ENCODE measurements around the gene AHCYL2. TPM values are rescaled to one million over a fixed set of nuclear protein-coding genes. Genes with fewer than 3 reads are reported as not detected.
A peak's percentile ranks its signal among the peaks of the same experiment; 100 is the strongest.

AHCYL2 gene
- total and polyA plus RNA-seq, 2 of the 8 experiments (the other 6 are each of a cell fraction or from before 2014, with no cell fraction given), result 20.7 to 25.4 TPM

DNA sequence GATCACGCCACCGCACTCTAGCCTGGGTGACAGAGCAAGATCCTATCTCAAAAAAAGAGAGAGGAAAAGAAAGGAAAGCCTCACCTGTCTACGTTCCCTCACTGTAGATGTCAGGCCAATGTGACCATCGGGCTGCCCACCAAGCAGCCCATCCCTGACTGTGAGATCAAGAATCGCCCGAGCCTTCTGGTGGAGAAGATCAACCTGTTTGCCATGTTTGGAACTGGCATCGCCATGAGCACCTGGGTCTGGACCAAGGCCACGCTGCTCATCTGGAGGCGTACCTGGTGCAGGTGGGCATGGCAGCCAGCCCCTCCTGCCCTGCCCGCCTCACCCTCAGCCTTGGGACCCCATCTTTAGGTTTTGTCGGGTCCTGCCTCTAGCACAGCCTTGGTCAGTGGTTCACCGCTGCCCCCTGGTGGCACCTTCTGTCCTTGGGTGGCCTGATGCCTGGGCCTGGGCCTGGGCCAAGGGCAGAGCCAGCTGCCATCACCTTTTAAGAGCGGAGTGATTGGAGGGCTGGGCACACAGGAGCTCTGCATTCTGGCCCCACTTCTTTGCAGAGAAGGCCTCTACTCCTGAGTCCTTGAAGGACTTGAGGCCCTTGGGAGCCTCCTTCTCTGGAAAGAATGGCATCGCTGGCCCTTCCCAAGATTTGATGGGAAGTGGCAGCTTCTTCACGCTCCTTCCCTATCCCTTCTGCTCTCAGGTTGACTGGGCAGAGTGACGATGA, 14.4 kb upstream of the AHCYL2 start (continued):
- no peak for TF ChIP-seq CBX8 (IDR thresholded peaks at IDR 0.05; ENCODE audit: borderline replicate concordance, low read depth, low read length)
- no peak for TF ChIP-seq NRF1 (IDR thresholded peaks at IDR 0.05; ENCODE audit: low read depth, low read length)
- no peak for TF ChIP-seq TCF12 (IDR thresholded peaks at IDR 0.05; ENCODE audit: low read depth, low read length)
- TF ChIP-seq RAD21 (IDR thresholded peaks at IDR 0.05 in 1 of 2, conservative IDR thresholded peaks at IDR 0.05 in 1 of 2; ENCODE audit: low read depth in 2 of 2, low read length in 2 of 2), result peak; percentile 93 to 96
- TF ChIP-seq, protein P1, sequence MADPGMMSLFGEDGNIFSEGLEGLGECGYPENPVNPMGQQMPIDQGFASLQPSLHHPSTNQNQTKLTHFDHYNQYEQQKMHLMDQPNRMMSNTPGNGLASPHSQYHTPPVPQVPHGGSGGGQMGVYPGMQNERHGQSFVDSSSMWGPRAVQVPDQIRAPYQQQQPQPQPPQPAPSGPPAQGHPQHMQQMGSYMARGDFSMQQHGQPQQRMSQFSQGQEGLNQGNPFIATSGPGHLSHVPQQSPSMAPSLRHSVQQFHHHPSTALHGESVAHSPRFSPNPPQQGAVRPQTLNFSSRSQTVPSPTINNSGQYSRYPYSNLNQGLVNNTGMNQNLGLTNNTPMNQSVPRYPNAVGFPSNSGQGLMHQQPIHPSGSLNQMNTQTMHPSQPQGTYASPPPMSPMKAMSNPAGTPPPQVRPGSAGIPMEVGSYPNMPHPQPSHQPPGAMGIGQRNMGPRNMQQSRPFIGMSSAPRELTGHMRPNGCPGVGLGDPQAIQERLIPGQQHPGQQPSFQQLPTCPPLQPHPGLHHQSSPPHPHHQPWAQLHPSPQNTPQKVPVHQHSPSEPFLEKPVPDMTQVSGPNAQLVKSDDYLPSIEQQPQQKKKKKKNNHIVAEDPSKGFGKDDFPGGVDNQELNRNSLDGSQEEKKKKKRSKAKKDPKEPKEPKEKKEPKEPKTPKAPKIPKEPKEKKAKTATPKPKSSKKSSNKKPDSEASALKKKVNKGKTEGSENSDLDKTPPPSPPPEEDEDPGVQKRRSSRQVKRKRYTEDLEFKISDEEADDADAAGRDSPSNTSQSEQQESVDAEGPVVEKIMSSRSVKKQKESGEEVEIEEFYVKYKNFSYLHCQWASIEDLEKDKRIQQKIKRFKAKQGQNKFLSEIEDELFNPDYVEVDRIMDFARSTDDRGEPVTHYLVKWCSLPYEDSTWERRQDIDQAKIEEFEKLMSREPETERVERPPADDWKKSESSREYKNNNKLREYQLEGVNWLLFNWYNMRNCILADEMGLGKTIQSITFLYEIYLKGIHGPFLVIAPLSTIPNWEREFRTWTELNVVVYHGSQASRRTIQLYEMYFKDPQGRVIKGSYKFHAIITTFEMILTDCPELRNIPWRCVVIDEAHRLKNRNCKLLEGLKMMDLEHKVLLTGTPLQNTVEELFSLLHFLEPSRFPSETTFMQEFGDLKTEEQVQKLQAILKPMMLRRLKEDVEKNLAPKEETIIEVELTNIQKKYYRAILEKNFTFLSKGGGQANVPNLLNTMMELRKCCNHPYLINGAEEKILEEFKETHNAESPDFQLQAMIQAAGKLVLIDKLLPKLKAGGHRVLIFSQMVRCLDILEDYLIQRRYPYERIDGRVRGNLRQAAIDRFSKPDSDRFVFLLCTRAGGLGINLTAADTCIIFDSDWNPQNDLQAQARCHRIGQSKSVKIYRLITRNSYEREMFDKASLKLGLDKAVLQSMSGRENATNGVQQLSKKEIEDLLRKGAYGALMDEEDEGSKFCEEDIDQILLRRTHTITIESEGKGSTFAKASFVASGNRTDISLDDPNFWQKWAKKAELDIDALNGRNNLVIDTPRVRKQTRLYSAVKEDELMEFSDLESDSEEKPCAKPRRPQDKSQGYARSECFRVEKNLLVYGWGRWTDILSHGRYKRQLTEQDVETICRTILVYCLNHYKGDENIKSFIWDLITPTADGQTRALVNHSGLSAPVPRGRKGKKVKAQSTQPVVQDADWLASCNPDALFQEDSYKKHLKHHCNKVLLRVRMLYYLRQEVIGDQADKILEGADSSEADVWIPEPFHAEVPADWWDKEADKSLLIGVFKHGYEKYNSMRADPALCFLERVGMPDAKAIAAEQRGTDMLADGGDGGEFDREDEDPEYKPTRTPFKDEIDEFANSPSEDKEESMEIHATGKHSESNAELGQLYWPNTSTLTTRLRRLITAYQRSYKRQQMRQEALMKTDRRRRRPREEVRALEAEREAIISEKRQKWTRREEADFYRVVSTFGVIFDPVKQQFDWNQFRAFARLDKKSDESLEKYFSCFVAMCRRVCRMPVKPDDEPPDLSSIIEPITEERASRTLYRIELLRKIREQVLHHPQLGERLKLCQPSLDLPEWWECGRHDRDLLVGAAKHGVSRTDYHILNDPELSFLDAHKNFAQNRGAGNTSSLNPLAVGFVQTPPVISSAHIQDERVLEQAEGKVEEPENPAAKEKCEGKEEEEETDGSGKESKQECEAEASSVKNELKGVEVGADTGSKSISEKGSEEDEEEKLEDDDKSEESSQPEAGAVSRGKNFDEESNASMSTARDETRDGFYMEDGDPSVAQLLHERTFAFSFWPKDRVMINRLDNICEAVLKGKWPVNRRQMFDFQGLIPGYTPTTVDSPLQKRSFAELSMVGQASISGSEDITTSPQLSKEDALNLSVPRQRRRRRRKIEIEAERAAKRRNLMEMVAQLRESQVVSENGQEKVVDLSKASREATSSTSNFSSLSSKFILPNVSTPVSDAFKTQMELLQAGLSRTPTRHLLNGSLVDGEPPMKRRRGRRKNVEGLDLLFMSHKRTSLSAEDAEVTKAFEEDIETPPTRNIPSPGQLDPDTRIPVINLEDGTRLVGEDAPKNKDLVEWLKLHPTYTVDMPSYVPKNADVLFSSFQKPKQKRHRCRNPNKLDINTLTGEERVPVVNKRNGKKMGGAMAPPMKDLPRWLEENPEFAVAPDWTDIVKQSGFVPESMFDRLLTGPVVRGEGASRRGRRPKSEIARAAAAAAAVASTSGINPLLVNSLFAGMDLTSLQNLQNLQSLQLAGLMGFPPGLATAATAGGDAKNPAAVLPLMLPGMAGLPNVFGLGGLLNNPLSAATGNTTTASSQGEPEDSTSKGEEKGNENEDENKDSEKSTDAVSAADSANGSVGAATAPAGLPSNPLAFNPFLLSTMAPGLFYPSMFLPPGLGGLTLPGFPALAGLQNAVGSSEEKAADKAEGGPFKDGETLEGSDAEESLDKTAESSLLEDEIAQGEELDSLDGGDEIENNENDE (IDR thresholded peaks at IDR 0.05; ENCODE audit: insufficient replicate concordance, low read length), result no peak
- 0 out of 2 replicates have a peak, but pooled peaks have one; percentile 18 for TF ChIP-seq CREB1 (IDR thresholded peaks at IDR 0.05)
